Activated CD8-positive, alpha-beta memory T cell treated with anti-CD3 and anti-CD28 coated beads, Interleukin-2, amount 50 U/mL, for 1 hour (primary cell): ENCODE measurements around the gene ANKEF1.

Experiments used
- DNase-seq: peaks from one replicate; pipeline ENCODE4 v3.0.0-alpha.2; 2020; ENCODE audit errors: extremely low read depth

ANKEF1 gene

DNA sequence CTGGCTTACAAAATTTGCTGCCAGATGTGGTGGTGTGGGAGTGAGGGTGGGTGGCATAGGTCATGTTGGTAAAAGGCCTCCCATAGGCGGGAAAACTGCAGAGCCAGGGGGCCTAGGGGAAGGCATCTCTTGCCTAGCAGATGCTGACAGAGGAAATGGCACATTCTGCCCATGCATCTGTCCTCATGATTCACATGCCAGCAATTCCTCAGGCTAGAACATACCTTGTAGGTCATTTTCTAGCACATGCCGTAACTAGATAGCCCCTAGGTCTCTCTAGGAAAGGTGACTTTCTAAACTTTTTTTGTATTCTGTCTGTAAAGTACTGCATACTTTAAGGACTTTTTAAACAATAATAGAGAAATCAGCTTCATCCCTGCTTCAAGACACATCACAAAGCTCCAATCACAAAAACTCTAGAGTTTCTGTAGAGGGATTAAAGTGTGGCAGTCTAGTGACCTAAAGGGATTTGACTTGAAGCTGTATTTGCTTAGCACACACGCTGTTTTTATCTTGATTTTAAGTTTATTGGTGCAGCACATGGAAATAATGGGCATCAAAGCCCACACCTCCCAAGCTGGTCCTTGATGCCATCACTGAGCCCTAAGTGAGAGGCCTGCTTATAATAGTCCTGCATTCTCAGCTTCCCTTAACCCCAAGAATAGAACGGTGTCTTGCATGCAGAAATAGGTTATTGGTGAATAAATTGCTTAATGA, 55.2 kb downstream of the ANKEF1 start:
- DNase-seq = no peak

DNA sequence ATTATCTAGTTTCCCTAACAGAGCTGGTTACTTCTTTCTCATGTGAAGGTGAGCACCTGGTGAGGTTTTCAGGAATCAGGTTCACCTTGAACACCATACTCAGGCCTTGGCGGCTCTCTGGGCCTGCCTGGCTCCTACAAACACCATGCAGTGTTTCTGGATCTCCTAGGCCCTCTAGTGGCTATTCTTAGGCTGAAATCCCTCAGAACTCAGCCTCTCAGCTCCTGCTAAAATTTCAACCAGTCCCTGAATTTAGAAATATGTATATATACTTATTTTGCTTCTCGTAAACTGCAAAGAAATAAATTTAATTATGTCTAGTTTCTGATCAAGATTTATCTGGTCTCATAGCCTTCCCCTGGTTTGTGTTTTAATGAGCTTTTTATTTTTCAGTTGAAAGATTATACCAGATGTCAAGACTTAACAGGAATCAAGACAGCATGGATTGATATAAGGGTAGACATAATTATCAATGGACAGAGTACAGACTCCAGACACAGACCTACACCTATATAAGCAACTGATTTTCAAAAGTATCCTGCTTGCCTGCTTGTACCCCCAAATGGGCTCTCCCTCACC, 55.9 kb downstream of the ANKEF1 start:
- no peak for DNase-seq

DNA sequence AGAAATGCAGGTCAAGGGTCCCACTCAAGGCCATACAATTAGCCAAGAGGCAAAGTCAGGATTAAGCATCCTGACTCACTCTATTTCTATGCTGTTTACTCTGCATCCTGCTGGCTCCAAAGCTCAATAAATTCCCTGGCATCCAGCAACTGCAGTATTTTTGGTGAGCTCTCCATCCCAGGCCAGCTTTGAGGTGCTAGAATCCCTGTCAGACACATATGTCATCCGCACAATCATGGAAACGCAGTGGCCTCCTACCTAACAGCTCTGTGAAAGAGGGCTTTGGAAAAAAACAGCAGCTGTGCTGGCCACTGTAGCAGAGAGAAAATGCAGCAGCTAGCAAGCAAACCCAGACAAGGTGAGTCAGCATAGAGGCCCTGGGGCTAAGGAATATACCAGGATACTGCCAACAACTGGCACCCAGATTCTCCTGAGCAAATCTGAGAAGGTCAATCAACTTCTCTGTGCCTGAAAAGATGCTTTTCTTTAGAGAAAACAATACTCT, 58.4 kb downstream of the ANKEF1 start:
- no peak for DNase-seq

DNA sequence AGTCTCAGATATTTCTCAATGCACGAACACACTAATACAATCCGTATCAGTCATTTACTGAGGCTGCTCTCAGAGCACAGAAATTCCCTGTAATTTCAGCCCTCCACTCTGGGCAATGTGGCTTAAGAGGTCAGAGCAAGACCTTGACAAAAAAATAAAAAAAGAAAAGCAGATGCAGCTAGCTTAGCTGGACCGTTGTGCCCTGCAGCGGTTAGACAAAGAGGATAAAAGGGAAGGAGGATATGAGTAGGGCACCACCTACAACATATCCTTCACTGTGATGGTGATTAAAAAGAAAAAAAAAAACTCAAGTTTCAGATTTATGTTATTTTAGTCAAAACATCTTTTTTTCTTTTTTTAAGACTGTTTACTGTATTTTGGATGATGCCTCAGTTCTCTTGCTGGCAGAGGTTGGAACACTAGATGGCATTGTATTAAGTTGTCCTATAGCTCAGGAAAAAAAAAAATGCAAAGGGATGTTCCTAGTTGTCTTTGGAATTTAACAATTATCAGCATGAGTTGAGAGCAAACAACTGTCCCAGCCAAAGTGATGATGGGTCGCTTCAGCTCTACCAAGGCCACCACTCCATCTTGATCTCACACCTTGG, 59.9 kb downstream of the ANKEF1 start:
- DNase-seq = no peak

DNA sequence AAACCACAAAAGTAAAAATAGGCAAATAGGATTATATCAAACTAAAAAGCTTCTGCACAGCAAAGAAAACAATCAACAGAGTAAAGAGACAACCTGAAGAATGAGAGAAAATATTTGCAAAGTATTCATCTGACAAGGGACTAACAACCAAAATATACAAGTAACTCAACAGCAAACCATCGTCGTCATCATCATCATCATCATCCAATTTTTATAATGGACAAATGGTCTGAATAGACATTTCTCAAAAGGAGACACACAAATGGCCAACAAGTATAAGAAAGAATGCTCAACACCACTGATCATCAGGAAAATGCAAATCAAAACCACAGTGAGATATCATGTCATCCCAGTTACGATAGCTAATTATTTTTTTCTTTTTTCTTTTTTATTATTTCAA, 62.0 kb downstream of the ANKEF1 start:
- DNase-seq = no peak

DNA sequence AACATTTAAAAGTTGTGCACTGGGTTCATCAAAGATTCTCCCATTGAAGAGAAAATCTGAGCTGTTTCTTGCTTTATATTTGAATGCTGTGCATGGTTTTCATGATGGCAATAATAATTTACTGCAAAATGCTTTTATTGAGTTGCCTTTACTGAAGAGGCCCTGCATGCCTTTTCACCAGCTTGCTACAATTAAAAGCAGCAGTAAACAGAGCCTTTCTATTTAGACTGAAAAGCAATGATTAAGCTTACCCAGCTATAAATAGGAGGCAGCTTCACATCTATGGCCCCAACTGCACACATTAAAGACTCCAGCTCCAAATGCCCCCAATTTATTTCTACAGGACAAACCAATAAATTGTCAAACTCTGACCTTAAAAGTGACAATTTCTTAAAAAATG, 70.3 kb downstream of the ANKEF1 start:
- no peak for DNase-seq
